ENCODE results near the gene FAM89B. TPM values are rescaled to one million over a fixed set of nuclear protein-coding genes. Genes with fewer than 3 reads are reported as not detected.

FAM89B gene
- total and polyA plus RNA-seq, 10 donors = 34.5 to 66.1 (median 48.4) TPM

DNA sequence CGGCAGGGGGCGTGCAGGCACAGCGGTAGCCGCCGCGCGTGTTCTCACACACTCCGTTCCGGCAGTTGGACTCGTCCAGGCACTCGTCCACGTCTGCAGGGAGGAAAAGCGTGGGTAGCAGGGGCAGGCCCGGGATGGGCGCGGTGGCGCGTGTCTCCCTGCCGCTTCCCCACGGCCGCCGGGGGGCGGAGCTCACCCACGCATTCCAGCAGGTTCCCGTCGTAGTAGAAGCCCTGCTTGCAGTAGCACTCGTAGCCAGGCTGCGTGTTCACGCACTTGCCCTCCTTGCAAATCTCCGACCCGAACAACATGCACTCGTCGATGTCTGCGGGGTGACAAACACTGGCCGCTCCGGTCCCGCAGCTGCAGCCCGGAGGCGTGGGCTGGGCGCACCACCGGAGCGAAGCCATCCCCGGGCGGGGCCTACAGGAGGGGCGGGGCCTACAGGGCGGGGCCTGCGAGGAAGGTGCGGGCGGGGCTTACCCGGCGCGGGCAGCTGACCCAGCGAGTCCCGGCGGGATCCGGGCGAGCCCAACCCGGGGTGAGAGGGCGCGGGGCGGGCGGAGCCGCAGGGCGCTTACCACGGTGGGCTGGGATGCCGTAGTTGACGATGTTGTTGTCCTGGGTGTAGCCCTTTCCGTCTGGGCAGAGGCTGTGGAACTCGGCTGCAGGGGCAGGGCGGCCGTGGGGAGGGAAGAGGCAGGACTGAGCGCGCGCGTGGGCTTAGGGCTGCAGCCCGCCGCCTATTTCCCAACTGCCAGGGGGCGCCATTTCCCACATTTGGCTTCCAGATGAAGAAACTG, 31.8 kb upstream of the FAM89B start:
- Histone ChIP-seq H3K36me3 (peaks cover 0 to 42% (median 30%) of the 10 kb centered on the region in 6 donors), H3K4me3 (peak overlapping the region; percentile 63 to 98 (median 82)), H3K27me3 (replicated peaks in 1 of 7) (no peaks in the 10 kb centered on the region), H3K9me3 (no peaks in the 10 kb centered on the region), H3K4me1 (peaks cover 7 to 59% (median 42%) of the 10 kb centered on the region in 6 donors), H3K27ac (peak overlapping the region; percentile 79 to 96 (median 90))
- WGBS, 5 donors = 0 to 1% (median 0%) methylated on average over 20 to 78 of the region's 78 CpGs
- no peak for TF ChIP-seq POLR2A (IDR thresholded peaks at IDR 0.05)
- TF ChIP-seq CTCF (IDR thresholded peaks at IDR 0.05 in 8 of 11, conservative IDR thresholded peaks at IDR 0.05 in 3 of 11) = peak; percentile 82 to 96 (median 90)
- TF ChIP-seq POLR2AphosphoS5 (IDR thresholded peaks at IDR 0.05) = peak; percentile 78 to 87 (median 82)
- intact Hi-C loops (cut with DNase I; ENCODE audit: low total_unique reads) = loop anchor here (5.0 kb wide), 1 partner anchor 47 kb away; no protein-coding TSS in a partner anchor
- peak; percentile 99 for DNase-seq

DNA sequence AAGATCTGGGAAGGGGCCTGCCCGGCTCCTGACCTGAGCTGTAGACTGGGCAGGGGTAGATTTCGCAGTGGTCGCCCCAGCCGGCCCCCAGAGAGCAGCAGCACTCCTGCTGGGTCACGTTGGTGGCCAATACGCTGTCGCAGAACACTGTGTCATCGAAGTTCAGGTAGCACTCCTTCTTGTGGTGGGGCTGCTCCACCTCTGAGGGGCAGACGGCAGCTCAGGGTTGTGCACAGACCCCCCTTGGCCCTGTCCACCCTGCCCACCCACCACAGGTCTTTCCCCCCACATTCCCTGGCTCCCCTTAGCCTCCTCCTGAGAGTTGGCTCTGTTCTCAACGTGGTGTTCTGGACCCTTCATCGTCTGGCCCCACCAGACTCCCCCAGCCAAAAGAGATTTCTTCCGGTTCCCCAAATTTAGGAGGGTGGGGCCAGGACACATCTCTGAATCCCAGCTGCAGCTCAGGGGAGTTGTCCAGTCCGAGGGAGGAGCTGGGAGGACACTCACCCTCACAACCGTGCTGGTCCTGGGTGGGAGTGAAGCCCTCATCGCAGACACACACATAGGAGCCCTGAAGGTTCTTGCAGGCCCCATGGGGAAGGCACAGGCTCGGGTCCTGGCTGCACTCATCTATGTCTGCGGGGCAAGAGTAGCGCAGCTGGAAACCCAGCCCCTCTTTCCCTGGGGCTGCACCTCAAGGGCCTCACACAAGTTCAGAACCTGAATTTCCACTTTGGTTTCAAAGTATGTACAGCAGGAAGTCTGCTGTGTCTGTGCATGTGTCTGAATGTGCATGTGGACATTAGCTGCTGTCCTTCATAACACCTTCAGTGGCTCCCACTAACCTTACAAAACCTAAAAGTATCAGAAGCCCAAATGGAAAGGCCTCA, 31.0 kb upstream of the FAM89B start:
- Histone ChIP-seq H3K9me3 (no peaks in the 10 kb centered on the region), H3K4me1 (peaks cover 7 to 65% (median 51%) of the 10 kb centered on the region in 6 donors), H3K4me3 (peak overlapping the region; percentile 63 to 98 (median 82)), H3K36me3 (peaks cover 0 to 34% (median 24%) of the 10 kb centered on the region in 6 donors), H3K27ac (peak overlapping the region; percentile 58 to 96 (median 90)), H3K27me3 (replicated peaks in 1 of 7) (no peaks in the 10 kb centered on the region)
- TF ChIP-seq POLR2AphosphoS5 (IDR thresholded peaks at IDR 0.05) (no peak), CTCF (IDR thresholded peaks at IDR 0.05 in 8 of 11, conservative IDR thresholded peaks at IDR 0.05 in 3 of 11) (peak in 1 of 11 experiments; percentile 22)
- WGBS, 5 donors = 37 to 77% (median 43%) methylated on average over 10 to 18 of the region's 18 CpGs
- intact Hi-C loops (cut with DNase I; ENCODE audit: low total_unique reads) = loop anchor here (5.0 kb wide), 1 partner anchor 46 kb away; no protein-coding TSS in a partner anchor
- no peak for DNase-seq

- Histone ChIP-seq H3K27ac (peak overlapping the region in 3 of 8 donors; percentile 11 to 27 (median 13)), H3K4me1 (peaks cover 15 to 70% (median 63%) of the 10 kb centered on the region in 6 donors), H3K9me3 (no peaks in the 10 kb centered on the region), H3K36me3 (peaks cover 0 to 25% (median 13%) of the 10 kb centered on the region in 6 donors), H3K4me3 (no peak overlapping the region), H3K27me3 (replicated peaks in 1 of 7) (no peaks in the 10 kb centered on the region)
- no peak for DNase-seq
- 87 to 100% (median 93%) methylated on average over 3 of the region's 3 CpGs for WGBS, 5 donors
- no peak for TF ChIP-seq CTCF (IDR thresholded peaks at IDR 0.05 in 8 of 11, conservative IDR thresholded peaks at IDR 0.05 in 3 of 11)
- no peak for TF ChIP-seq POLR2A (IDR thresholded peaks at IDR 0.05)
- no peak for TF ChIP-seq POLR2AphosphoS5 (IDR thresholded peaks at IDR 0.05)
- intact Hi-C loops (cut with DNase I; ENCODE audit: low total_unique reads) = loop anchor here (5.0 kb wide), 1 partner anchor 44 kb away; no protein-coding TSS in a partner anchor
These were observed 29.5 kb upstream of the FAM89B start for GRCh38 chr11:65542738-65543390.

Measured in spleen (tissue), 11 donors.